Activated effector memory CD4-positive, alpha-beta T cell treated with Interleukin-2 at 50 U/mL for 16 hours (primary cell): ENCODE measurements around the gene GRIP1.

Source experiments
- DNase-seq: peaks from one replicate; pipeline ENCODE4 v3.0.0-alpha.2; 2020

The GRIP1 gene

GRCh38 chr12:66371982-66372381 is 306.9 kb downstream of the GRIP1 start:
- DNase-seq, result no peak

DNA sequence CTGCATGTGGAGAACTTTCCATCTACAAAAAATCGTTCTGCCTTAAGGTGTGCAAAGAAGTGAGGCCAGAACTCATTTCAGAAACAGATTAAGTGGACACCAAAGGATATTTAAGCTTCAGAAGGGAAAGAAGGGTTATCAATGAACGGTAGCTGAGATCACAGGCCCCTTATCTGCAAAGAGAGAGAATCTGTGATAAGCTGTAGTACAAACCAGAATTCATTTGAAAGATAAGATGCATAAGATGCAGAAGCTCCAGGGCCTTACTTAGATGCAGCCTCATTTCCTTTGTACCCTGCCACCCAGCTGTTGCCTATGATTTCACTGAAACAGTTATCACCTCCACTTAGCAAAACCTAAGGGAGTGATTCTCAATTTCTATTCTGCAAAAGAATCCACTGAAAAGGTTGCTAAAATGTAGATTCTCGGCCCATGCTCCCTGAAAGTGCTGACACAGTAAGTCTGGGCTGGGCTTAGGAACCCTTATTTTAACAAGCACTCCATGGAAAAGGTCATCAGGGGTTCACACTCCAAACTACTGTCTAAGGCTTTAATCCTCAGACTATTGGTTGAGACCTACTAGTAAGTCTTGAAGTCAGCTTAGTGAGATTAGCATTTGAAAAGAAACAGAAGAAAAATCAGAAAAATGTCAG is 311.7 kb downstream of the GRIP1 start:
- no peak for DNase-seq

DNA sequence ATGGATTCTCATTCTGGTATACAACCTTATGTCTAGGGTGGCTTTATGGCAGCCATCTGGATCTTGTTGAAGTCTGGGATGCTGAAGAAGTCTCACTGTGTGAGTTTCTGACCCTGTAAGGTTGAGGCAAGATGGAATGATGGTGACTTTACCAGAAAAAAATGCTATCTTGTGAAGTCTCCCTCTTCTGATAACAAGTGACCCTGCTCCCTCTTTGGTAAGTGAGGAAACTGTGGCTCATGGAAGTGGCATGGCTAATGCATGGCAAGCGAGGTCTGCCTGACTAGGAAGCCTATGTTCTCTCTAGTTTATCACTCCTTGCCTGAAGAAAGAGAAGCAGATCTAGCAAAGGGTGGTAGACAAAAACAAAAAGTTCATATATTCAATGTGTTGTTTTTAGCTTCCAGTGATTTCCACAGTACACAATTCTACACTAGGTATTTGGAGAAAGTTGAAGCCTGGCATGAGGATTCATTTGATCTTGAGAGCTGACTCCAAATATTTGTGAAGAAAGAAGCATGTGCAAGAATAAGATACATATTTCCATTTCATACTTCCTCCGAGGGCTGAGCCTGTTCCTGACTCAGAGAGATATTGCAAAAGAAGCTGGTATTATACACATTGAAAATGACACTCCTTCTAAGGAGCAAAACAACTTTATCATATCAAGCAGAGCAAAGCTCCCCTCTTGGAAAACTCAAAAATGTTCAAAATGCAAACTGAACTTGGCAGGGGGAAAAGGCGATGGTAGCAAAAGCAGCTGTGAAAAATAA is 313.0 kb downstream of the GRIP1 start:
- no peak for DNase-seq

- DNase-seq, result no peak
Observed at GRCh38 chr12:66361703-66362102, 317.2 kb downstream of the GRIP1 start.

- no peak for DNase-seq
Observed at GRCh38 chr12:66359300-66359699, 319.6 kb downstream of the GRIP1 start.

DNA sequence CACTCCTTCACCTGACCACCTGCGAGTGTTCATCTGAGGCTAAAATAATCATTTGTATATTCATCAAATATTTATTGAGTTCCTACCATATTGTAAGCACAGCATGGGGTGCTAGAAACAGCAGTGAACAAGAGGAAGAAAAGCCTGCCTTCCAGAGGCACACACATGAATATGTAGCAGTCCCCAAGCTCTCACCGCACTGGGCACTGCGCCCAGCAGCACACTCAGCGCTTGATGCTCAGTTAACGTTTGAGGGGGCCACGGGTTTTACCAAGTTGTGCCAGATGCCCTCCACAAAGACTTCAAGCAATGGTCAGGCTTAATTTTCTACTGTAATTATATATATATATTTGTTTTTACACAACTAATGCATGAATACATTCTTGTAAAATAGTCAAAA is 324.6 kb downstream of the GRIP1 start:
- no peak for DNase-seq

GRCh38 chr12:66352899-66353298 is 326.0 kb downstream of the GRIP1 start:
- no peak for DNase-seq

DNA sequence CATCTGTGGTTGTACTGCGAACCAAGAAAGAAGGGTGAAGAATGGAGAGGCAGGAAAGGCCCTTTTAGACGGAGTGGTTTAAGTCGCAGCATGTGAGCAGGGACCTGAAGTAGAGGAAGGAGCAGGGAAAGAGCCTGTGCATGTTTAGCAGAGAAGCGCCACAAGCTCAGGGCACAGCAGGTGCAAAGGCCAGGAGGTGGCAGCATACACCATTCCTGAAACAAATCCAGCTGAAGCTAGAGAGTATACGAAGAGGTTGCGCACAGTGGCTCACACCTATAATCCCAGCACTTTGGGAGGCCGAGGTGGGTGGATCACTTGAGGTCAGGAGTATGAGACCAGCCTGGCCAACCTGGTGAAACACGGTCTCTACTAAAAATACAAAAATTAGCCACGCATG is 326.7 kb downstream of the GRIP1 start:
- DNase-seq, result no peak

GRCh38 chr12:66351301-66351700 is 327.6 kb downstream of the GRIP1 start:
- DNase-seq, result no peak

GRCh38 chr12:66345956-66346355 is 332.9 kb downstream of the GRIP1 start:
- no peak for DNase-seq

DNA sequence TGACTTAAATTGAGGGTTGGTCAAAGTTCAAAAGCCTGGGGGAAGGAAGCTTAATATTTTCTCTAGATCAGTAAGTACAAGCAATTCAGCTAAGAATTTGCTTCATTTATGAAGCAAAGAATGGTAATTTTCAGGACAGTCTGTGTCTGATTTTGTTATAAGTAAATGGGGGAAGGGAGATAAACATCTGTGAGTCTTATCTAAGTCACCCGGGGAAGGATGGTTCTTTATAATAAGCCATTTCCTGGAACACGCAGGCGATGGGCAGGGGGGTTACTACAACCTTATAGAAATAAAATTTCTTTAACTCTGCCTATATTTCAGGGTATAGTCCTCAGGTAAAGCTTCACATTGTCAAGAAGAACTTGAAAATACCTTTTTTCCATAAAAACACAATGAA is 333.7 kb downstream of the GRIP1 start:
- DNase-seq, result no peak

GRCh38 chr12:66341126-66341525 is 337.8 kb downstream of the GRIP1 start:
- no peak for DNase-seq

GRCh38 chr12:66340131-66340530 is 338.7 kb downstream of the GRIP1 start:
- DNase-seq, result no peak

- no peak for DNase-seq
Observed at GRCh38 chr12:66337381-66338010, 341.4 kb downstream of the GRIP1 start.

DNA sequence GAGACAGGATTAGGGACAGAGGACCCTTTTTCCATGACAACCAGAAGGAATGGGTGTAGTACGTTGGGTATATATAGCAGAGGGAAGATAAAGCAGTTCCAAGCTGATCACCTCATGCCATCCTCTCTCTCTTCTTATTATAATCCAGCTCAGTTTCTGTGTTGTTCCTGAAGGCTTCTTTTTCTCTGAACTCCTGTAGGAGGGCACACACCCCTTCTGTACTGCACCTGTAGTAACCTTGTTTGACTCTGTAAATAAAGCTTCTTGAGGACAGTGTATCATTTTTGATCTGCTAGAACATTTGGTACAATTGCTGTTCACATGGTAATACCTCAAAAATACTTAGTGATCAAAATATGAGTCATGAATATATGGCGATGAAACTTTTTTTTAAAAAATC is 343.1 kb downstream of the GRIP1 start:
- no peak for DNase-seq

DNA sequence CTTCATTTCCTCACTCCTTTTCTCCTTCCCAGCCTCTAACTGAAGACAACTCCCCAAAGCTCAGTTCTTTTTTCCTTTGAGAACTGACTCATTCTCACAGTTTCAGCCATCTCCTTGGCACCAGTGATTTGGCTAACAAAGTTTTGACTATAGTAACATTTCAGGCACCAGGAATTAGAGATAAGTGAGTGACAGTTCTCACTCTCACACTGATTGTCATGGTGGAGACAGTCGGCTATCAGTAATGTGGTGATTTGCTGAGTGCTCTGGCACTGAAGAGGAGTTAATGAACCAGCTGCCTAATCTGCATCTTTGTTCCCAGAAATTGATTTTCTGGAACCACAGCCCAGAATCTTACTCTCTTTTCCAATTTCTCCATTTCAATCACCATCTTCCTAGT is 347.1 kb downstream of the GRIP1 start:
- no peak for DNase-seq

DNA sequence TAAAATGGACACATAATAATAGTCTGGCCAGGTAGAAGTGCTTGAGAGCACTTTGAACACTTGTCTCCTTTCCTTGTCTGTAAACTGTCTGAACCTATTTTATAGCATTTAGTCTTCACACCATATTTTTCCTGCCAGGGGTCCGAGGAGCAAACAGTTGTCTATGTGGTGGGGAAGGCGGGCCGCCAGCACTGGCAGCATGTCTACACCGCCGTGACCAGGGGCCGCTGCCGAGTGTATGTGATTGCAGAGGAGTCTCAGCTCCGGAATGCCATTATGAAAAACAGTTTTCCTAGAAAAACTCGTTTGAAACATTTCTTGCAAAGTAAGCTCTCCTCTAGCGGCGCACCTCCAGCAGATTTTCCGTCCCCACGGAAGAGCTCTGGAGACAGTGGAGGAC is 347.9 kb downstream of the GRIP1 start:
- DNase-seq, result no peak

- DNase-seq, result no peak
Observed at GRCh38 chr12:66329941-66330340, 348.9 kb downstream of the GRIP1 start.

- no peak for DNase-seq
Observed at GRCh38 chr12:66323017-66323416, 355.9 kb downstream of the GRIP1 start.

- no peak for DNase-seq
Observed at GRCh38 chr12:66321435-66321834, 357.4 kb downstream of the GRIP1 start.

DNA sequence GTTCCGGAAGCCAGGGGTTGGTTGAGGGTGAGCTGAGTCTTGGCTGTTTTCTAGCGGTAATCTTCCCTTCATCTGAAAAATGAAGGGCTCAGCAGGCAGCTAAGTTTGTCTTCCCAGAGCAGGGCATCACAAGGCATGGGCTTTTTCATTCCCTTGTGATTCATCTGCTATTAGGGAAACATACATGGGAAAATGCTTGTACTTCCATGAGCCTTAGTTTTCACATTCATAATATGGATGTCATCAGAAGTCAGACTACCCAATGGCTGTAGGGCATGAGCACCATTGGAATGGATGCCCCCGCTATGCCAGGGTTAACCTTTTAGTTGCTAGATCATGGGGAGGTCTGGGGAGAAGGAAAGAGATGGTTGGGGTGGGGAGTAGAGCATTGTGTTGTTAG is 357.9 kb downstream of the GRIP1 start:
- DNase-seq, result no peak

DNA sequence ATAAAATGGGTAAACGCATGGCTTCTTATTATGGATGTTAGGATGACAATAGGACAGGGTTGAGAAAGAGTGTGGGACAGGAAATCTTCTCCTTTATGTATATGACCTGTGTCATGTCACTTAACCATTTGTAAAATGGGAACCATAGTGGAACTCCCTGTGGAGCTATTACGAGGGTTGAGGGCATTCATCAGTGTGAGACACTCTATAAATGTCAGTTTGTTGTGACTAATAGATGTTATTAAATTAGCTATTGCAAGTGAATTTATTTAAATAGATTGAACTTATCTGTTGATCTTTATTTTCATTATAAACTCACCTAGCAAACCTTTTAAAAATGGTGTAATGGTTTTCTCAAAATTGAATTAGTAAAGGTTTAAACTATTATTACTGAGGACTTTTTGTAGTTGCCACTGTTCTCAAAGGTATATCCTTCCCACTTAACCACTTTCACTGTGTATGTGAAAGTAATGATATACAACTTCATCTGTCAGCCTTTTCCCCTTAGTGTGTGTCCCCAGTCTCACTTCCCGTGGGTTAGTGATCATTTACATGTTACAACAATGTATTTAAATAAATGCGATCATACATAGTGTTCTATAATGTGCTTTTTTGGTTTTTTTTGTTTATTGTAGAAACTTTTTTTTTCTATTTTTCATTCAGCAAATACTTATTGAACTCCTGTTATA is 359.5 kb downstream of the GRIP1 start:
- no peak for DNase-seq

GRCh38 chr12:66314278-66314677 is 364.6 kb downstream of the GRIP1 start:
- DNase-seq, result no peak

GRCh38 chr12:66312189-66312588 is 366.7 kb downstream of the GRIP1 start:
- DNase-seq, result no peak
